Esophagus squamous epithelium (tissue), 4 donors: Measurements from ENCODE around the gene SEMA4B.

ENCODE experiments used
- POLR2A ChIP-seq, 4 donors: fragments of 450-650 bp; IDR thresholded peaks; one replicate each; pipeline ENCODE4 v1.6.1; 2017; ENCODE audit warnings: antibody characterized with exemption in 4 of 4, mild to moderate bottlenecking in 4 of 4, moderate library complexity in 3 of 4
- TF ChIP-seq, protein P1 (sequence below), 6 experiments: fragments of 450-650 bp in 4 of 6; fragments of 200-600 bp in 2 of 6; sonication (generic) in 2 of 6; IDR thresholded peaks; one replicate each; pipeline ENCODE4 v1.5.1; 2016 to 2019; ENCODE audit warnings: antibody characterized with exemption in 6 of 6, mild to moderate bottlenecking in 4 of 6, moderate library complexity in 4 of 6

DNA sequence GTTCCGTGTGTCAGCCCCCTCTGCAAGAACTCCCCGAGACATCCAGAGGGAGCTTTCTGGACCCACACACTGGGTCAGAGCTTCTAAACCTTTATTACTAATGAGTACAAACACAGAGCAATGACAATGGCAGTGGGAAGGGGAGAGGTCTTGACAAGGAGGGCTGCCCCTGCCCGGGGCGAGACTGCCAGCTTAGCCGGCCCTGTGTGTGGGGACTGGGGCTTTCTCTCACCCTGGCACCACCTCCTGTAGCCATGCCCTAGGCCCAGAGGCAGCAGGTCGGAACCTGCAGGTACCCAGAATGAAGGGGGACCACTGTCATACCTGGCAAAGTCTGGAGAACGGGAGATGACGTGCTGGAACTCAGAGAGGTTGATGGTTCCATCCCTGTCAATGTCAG lies 29.5 kb downstream of the SEMA4B start:
- TF ChIP-seq, protein P1, sequence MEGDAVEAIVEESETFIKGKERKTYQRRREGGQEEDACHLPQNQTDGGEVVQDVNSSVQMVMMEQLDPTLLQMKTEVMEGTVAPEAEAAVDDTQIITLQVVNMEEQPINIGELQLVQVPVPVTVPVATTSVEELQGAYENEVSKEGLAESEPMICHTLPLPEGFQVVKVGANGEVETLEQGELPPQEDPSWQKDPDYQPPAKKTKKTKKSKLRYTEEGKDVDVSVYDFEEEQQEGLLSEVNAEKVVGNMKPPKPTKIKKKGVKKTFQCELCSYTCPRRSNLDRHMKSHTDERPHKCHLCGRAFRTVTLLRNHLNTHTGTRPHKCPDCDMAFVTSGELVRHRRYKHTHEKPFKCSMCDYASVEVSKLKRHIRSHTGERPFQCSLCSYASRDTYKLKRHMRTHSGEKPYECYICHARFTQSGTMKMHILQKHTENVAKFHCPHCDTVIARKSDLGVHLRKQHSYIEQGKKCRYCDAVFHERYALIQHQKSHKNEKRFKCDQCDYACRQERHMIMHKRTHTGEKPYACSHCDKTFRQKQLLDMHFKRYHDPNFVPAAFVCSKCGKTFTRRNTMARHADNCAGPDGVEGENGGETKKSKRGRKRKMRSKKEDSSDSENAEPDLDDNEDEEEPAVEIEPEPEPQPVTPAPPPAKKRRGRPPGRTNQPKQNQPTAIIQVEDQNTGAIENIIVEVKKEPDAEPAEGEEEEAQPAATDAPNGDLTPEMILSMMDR (IDR thresholded peaks at IDR 0.05) = no peak
- no peak for TF ChIP-seq POLR2A (IDR thresholded peaks at IDR 0.05)
